Measurements from ENCODE around the gene LAMP5. TPM values are rescaled to one million over a fixed set of nuclear protein-coding genes. Genes with fewer than 3 reads are reported as not detected.

LAMP5 gene
- total RNA-seq, 2 experiments from 2014 or later = not detected

DNA sequence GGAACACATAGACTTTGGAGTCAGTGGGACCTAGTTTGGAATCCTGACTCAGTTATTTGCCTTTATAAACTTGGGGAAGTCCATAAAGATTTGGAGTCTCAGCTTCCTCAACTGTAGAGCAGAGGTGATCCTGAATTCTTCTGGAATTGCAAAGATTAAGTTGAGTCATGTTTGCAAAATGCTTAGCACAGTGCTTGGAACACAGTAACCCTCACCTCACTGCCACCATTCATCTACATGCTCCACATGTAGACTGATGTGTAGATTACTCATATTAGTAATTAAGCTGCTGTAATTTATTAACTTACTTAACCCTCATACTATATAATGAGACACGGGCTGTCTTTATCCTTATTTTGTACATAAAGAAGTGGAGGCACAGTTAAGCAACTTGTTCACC is 61.4 kb downstream of the LAMP5 start:
- CTCF ChIA-PET = interaction anchor here (0.9 kb wide), 1 partner anchor 15 kb away, joined by 3 read pairs; no protein-coding TSS in a partner anchor
- Mint-ChIP-seq H3K4me1 (no peaks in the 10 kb centered on the region), H3K9me3 (ENCODE audit: low read depth) (no peaks in the 10 kb centered on the region), H3K27me3 (peaks cover 4% of the 10 kb centered on the region), H3K36me3 (ENCODE audit: low read depth) (no peaks in the 10 kb centered on the region), H3K27ac (no peak overlapping the region), H3K4me3 (no peak overlapping the region)
- intact Hi-C loops (cut with DNase I, micrococcal nuclease) = no loop called here
- POLR2A ChIA-PET = no interaction called here
- DNase-seq (no peak), ATAC-seq (no peak)

DNA sequence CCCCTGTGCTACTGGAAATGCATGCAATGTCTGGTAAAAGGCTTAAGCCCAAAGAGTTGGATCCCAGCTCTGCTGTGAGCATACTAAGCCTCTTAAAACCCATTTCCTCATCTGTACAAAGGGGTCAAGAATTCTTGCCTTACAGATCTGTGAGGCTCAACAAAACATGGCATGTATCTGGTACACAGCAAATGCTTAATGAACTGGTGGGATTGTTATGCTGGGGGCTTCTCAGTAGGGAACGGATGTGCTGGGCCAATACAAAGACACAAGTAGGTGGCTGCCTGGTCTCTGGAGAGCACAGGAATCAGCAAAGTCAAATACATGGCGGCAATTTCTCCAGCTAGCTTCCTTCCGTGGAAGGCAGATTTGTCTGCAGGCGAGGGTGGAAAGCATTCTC is 62.3 kb downstream of the LAMP5 start:
- intact Hi-C loops (cut with DNase I, micrococcal nuclease) = no loop called here
- ATAC-seq (no peak), DNase-seq (no peak)
- Mint-ChIP-seq H3K27ac (no peak overlapping the region), H3K27me3 (peaks cover 4% of the 10 kb centered on the region), H3K4me1 (no peaks in the 10 kb centered on the region), H3K4me3 (no peak overlapping the region), H3K9me3 (ENCODE audit: low read depth) (no peaks in the 10 kb centered on the region), H3K36me3 (ENCODE audit: low read depth) (no peaks in the 10 kb centered on the region)
- POLR2A ChIA-PET = no interaction called here
- CTCF ChIA-PET = interaction anchor here (0.9 kb wide), 1 partner anchor 15 kb away, joined by 3 read pairs; no protein-coding TSS in a partner anchor

GRCh38 chr20:9577397-9577796 is 63.0 kb downstream of the LAMP5 start:
- no peak for ATAC-seq
- Mint-ChIP-seq H3K27me3 (peaks cover 4% of the 10 kb centered on the region), H3K4me3 (no peak overlapping the region), H3K9me3 (ENCODE audit: low read depth) (no peaks in the 10 kb centered on the region), H3K4me1 (no peaks in the 10 kb centered on the region), H3K27ac (no peak overlapping the region), H3K36me3 (ENCODE audit: low read depth) (no peaks in the 10 kb centered on the region)
- DNase-seq = no peak
- ChIA-PET CTCF (no interaction called here), POLR2A (no interaction called here)
- intact Hi-C loops (cut with DNase I, micrococcal nuclease) = no loop called here

GRCh38 chr20:9578594-9578993 is 64.2 kb downstream of the LAMP5 start:
- ChIA-PET POLR2A (no interaction called here), CTCF (no interaction called here)
- H3K36me3 Mint-ChIP-seq (ENCODE audit: low read depth) = no peaks in the 10 kb centered on the region
- ATAC-seq = no peak
- H3K27me3 Mint-ChIP-seq = peaks cover under 1% of the 10 kb centered on the region
- intact Hi-C loops (cut with DNase I, micrococcal nuclease) = no loop called here
- H3K4me1 Mint-ChIP-seq = no peaks in the 10 kb centered on the region
- H3K27ac Mint-ChIP-seq = no peak overlapping the region
- no peak for DNase-seq
- H3K4me3 Mint-ChIP-seq = no peak overlapping the region
- no peaks in the 10 kb centered on the region for H3K9me3 Mint-ChIP-seq (ENCODE audit: low read depth)

Data from activated CD4-positive, alpha-beta T cell treated with anti-CD3 and anti-CD28 coated beads for 36 hours (primary cell).